Measurements from ENCODE around the gene BCL2L11. TPM values are rescaled to one million over a fixed set of nuclear protein-coding genes. Genes with fewer than 3 reads are reported as not detected.

The BCL2L11 gene
- total RNA-seq, 1 donor from 2014 or later, result 3.7 TPM

- TF ChIP-seq CTCF (IDR thresholded peaks at IDR 0.05; ENCODE audit: insufficient read depth, low read length, severe bottlenecking), result no peak
- H3K36me3 ChIP-seq (ENCODE audit: control insufficient read depth, insufficient read depth, low read length), result no peaks in the 10 kb centered on the region
- no peak for DNase-seq (ENCODE audit: low read depth)
- no peak for FAIRE-seq
- H3K4me3 ChIP-seq (ENCODE audit: low read depth, low read length), result no peak overlapping the region
- H3K27me3 ChIP-seq (ENCODE audit: control insufficient read depth, insufficient read depth, low read length), result peaks cover 3% of the 10 kb centered on the region
These were observed 62.0 kb downstream of the BCL2L11 start for GRCh38 chr2:111182740-111183139.

- Histone ChIP-seq H3K4me3 (ENCODE audit: low read depth, low read length) (no peak overlapping the region), H3K36me3 (ENCODE audit: control insufficient read depth, insufficient read depth, low read length) (no peaks in the 10 kb centered on the region), H3K27me3 (ENCODE audit: control insufficient read depth, insufficient read depth, low read length) (peaks cover 3% of the 10 kb centered on the region)
- no peak for TF ChIP-seq CTCF (IDR thresholded peaks at IDR 0.05; ENCODE audit: insufficient read depth, low read length, severe bottlenecking)
- FAIRE-seq (peak; percentile 83), DNase-seq (ENCODE audit: low read depth) (no peak)
These were observed 64.1 kb downstream of the BCL2L11 start for GRCh38 chr2:111184725-111185310.

GRCh38 chr2:111185361-111186022, 64.8 kb downstream of the BCL2L11 start:
- Histone ChIP-seq H3K27me3 (ENCODE audit: control insufficient read depth, insufficient read depth, low read length) (peaks cover 3% of the 10 kb centered on the region), H3K4me3 (ENCODE audit: low read depth, low read length) (no peak overlapping the region), H3K36me3 (ENCODE audit: control insufficient read depth, insufficient read depth, low read length) (no peaks in the 10 kb centered on the region)
- FAIRE-seq (no peak), DNase-seq (ENCODE audit: low read depth) (no peak)
- TF ChIP-seq CTCF (IDR thresholded peaks at IDR 0.05; ENCODE audit: insufficient read depth, low read length, severe bottlenecking), result no peak

- Histone ChIP-seq H3K27me3 (ENCODE audit: control insufficient read depth, insufficient read depth, low read length) (peaks cover 3% of the 10 kb centered on the region), H3K36me3 (ENCODE audit: control insufficient read depth, insufficient read depth, low read length) (no peaks in the 10 kb centered on the region), H3K4me3 (ENCODE audit: low read depth, low read length) (no peak overlapping the region)
- no peak for TF ChIP-seq CTCF (IDR thresholded peaks at IDR 0.05; ENCODE audit: insufficient read depth, low read length, severe bottlenecking)
- DNase-seq (ENCODE audit: low read depth) (no peak), FAIRE-seq (no peak)
These were observed 65.5 kb downstream of the BCL2L11 start for GRCh38 chr2:111186121-111186715.

GRCh38 chr2:111186933-111187332, 66.2 kb downstream of the BCL2L11 start:
- DNase-seq (ENCODE audit: low read depth) (no peak), FAIRE-seq (peak; percentile 62)
- Histone ChIP-seq H3K4me3 (ENCODE audit: low read depth, low read length) (no peak overlapping the region), H3K27me3 (ENCODE audit: control insufficient read depth, insufficient read depth, low read length) (peaks cover 3% of the 10 kb centered on the region), H3K36me3 (ENCODE audit: control insufficient read depth, insufficient read depth, low read length) (no peaks in the 10 kb centered on the region)
- TF ChIP-seq CTCF (IDR thresholded peaks at IDR 0.05; ENCODE audit: insufficient read depth, low read length, severe bottlenecking), result no peak

Measured in bronchial epithelial cell (primary cell).